ENCODE data around the gene SBF2.

SBF2 gene

GRCh38 chr11:9789910-9790309 lies 504.1 kb downstream of the SBF2 start:
- in situ Hi-C loops (cut with MboI; ENCODE audit: low sequenced_read_pairs), result no loop called here

GRCh38 chr11:9787981-9788521 lies 506.0 kb downstream of the SBF2 start:
- in situ Hi-C loops (cut with MboI; ENCODE audit: low sequenced_read_pairs), result no loop called here

- in situ Hi-C loops (cut with MboI; ENCODE audit: low sequenced_read_pairs), result no loop called here
Measured at GRCh38 chr11:9787260-9787659, 506.8 kb downstream of the SBF2 start.

GRCh38 chr11:9784602-9785315 lies 509.3 kb downstream of the SBF2 start:
- in situ Hi-C loops (cut with MboI; ENCODE audit: low sequenced_read_pairs), result no loop called here

- in situ Hi-C loops (cut with MboI; ENCODE audit: low sequenced_read_pairs), result no loop called here
Measured at GRCh38 chr11:9783986-9784385, 510.0 kb downstream of the SBF2 start.

GRCh38 chr11:9780929-9781328 lies 513.1 kb downstream of the SBF2 start:
- in situ Hi-C loops (cut with MboI; ENCODE audit: low sequenced_read_pairs), result no loop called here

- in situ Hi-C loops (cut with MboI; ENCODE audit: low sequenced_read_pairs), result no loop called here
Measured at GRCh38 chr11:9777525-9777924, 516.5 kb downstream of the SBF2 start.

GRCh38 chr11:9777066-9777465 lies 517.0 kb downstream of the SBF2 start:
- in situ Hi-C loops (cut with MboI; ENCODE audit: low sequenced_read_pairs), result no loop called here

- in situ Hi-C loops (cut with MboI; ENCODE audit: low sequenced_read_pairs), result no loop called here
Measured at GRCh38 chr11:9776203-9776602, 517.8 kb downstream of the SBF2 start.

GRCh38 chr11:9775398-9775779 lies 518.6 kb downstream of the SBF2 start:
- in situ Hi-C loops (cut with MboI; ENCODE audit: low sequenced_read_pairs), result no loop called here

GRCh38 chr11:9774591-9775397 lies 519.2 kb downstream of the SBF2 start:
- in situ Hi-C loops (cut with MboI; ENCODE audit: low sequenced_read_pairs), result no loop called here

GRCh38 chr11:9774109-9774508 lies 519.9 kb downstream of the SBF2 start:
- in situ Hi-C loops (cut with MboI; ENCODE audit: low sequenced_read_pairs), result no loop called here

- in situ Hi-C loops (cut with MboI; ENCODE audit: low sequenced_read_pairs), result no loop called here
Measured at GRCh38 chr11:9773524-9773923, 520.5 kb downstream of the SBF2 start.

- in situ Hi-C loops (cut with MboI; ENCODE audit: low sequenced_read_pairs), result no loop called here
Measured at GRCh38 chr11:9772218-9772617, 521.8 kb downstream of the SBF2 start.

- in situ Hi-C loops (cut with MboI; ENCODE audit: low sequenced_read_pairs), result no loop called here
Measured at GRCh38 chr11:9771071-9771511, 522.9 kb downstream of the SBF2 start.

- in situ Hi-C loops (cut with MboI; ENCODE audit: low sequenced_read_pairs), result no loop called here
Measured at GRCh38 chr11:9769621-9770020, 524.4 kb downstream of the SBF2 start.

- in situ Hi-C loops (cut with MboI; ENCODE audit: low sequenced_read_pairs), result no loop called here
Measured at GRCh38 chr11:9765320-9766101, 528.5 kb downstream of the SBF2 start.

GRCh38 chr11:9763301-9763700 lies 530.7 kb downstream of the SBF2 start:
- in situ Hi-C loops (cut with MboI; ENCODE audit: low sequenced_read_pairs), result no loop called here

- in situ Hi-C loops (cut with MboI; ENCODE audit: low sequenced_read_pairs), result no loop called here
Measured at GRCh38 chr11:9762531-9762930, 531.5 kb downstream of the SBF2 start.

- in situ Hi-C loops (cut with MboI; ENCODE audit: low sequenced_read_pairs), result no loop called here
Measured at GRCh38 chr11:9761441-9761945, 532.5 kb downstream of the SBF2 start.

GRCh38 chr11:9760193-9760575 lies 533.8 kb downstream of the SBF2 start:
- in situ Hi-C loops (cut with MboI; ENCODE audit: low sequenced_read_pairs), result no loop called here
